ENCODE results near the gene UBE2Q2. TPM values are rescaled to one million over a fixed set of nuclear protein-coding genes. Genes with fewer than 3 reads are reported as not detected.
A peak's percentile ranks its signal among the peaks of the same experiment; 100 is the strongest.

UBE2Q2 gene
- total and polyA plus RNA-seq, 9 of the 15 experiments (the other 6 are each of a cell fraction or from before 2014, with no cell fraction given): 6.2 to 24.0 (median 16.2) TPM

DNA sequence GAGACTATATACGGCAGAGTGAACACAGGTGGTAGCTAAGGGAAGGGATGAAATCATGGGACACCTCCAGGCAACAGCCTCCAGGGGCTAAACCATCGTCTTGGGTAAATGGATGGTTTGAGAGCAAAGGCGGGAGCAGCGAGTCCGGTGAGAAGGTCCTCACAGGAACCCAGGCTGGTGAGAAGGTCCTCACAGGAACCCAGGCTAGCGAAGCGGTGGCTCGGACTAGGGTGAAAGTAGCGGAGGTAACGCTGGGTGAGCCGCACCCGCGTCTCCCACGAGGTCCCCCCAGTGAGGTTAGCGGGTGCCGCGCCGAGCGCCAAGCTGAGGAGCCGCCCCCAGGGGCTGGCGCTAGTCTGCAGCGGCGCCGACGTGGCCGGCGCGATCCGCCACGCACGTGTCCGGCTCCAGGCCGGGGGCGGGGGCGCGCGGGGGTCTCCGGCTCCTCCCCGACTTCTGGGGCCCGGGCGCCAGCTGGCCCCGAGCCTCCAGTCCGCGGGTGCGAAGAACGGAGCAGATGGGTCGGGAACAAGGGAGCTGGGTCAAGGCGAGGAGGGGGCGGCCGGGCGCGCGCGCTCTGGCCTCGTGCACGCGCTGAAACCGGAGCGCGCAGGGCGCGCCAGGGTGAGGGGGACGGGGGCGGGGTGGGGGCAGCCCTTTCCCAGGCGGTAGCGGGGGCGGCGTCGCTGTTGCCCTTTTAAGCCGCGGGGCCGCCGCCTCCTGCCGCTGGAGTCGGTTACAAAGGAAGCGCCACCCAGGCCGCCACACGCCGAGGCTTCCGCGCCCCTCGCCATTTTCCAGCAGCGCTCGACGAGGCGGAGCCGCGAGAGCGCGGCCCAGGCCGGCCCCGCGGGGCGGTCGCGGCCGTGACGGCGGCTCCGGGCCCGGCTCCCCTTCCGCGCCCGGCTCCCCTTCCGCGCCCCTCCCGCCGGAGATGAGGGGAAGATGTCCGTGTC, at the start of gene UBE2Q2 (continued):
- TF ChIP-seq, protein P1, sequence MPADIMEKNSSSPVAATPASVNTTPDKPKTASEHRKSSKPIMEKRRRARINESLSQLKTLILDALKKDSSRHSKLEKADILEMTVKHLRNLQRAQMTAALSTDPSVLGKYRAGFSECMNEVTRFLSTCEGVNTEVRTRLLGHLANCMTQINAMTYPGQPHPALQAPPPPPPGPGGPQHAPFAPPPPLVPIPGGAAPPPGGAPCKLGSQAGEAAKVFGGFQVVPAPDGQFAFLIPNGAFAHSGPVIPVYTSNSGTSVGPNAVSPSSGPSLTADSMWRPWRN (IDR thresholded peaks at IDR 0.05; ENCODE audit: low read depth): no peak
- TF ChIP-seq RBM25 (IDR thresholded peaks at IDR 0.05; ENCODE audit: low read depth, low read length, severe bottlenecking) (no peak), TRIM24 (IDR thresholded peaks at IDR 0.05) (no peak), ZFP1 (CRISPR knock-in tag; IDR thresholded peaks at IDR 0.05) (no peak), FOSL1 (tag; conservative IDR thresholded peaks at IDR 0.05) (peak; percentile 58; the same call in 1 of the 2 replicates), BCOR (IDR thresholded peaks at IDR 0.05) (no peak; the same call in 1 of the 2 replicates), HCFC1 (IDR thresholded peaks at IDR 0.05; ENCODE audit: low read depth, low read length) (peak; percentile 30; the same call in 1 of the 2 replicates), HIVEP1 (CRISPR knock-in tag; IDR thresholded peaks at IDR 0.05) (no peak), ASH1L (IDR thresholded peaks at IDR 0.05; ENCODE audit: borderline replicate concordance, low read depth, partially characterized antibody) (no peak), LEF1 (IDR thresholded peaks at IDR 0.05) (no peak), ZNF780A (CRISPR knock-in tag; IDR thresholded peaks at IDR 0.05) (no peak), SMARCB1 (IDR thresholded peaks at IDR 0.05; ENCODE audit: insufficient read length, low read depth) (no peak), ZNF766 (CRISPR knock-in tag; conservative IDR thresholded peaks at IDR 0.05) (peak; percentile 97), CHD2 (IDR thresholded peaks at IDR 0.05; ENCODE audit: low read depth, low read length) (no peak), WHSC1 (IDR thresholded peaks at IDR 0.05; ENCODE audit: low read length) (no peak), ZNF551 (CRISPR knock-in tag; IDR thresholded peaks at IDR 0.05) (no peak), RBM15 (IDR thresholded peaks at IDR 0.05; ENCODE audit: insufficient read depth, low read length) (no peak), HDAC3 (IDR thresholded peaks at IDR 0.05; ENCODE audit: borderline replicate concordance, partially characterized antibody) (no peak), DACH1 (IDR thresholded peaks at IDR 0.05; ENCODE audit: partially characterized antibody) (no peak), DNMT1 (IDR thresholded peaks at IDR 0.05) (0 out of 2 replicates have a peak, but pooled peaks have one; percentile 26), FOXM1 (IDR thresholded peaks at IDR 0.05; ENCODE audit: low read depth) (no peak), FOXM1 (CRISPR knock-in tag; IDR thresholded peaks at IDR 0.05; ENCODE audit: low read depth) (no peak), SMC3 (conservative IDR thresholded peaks at IDR 0.05; ENCODE audit: insufficient read depth, low read depth, low read length) (no peak), RFX7 (CRISPR knock-in tag; IDR thresholded peaks at IDR 0.05) (no peak), PRMT5 (CRISPR knock-in tag; IDR thresholded peaks at IDR 0.05) (no peak)
- TF ChIP-seq, protein P2, sequence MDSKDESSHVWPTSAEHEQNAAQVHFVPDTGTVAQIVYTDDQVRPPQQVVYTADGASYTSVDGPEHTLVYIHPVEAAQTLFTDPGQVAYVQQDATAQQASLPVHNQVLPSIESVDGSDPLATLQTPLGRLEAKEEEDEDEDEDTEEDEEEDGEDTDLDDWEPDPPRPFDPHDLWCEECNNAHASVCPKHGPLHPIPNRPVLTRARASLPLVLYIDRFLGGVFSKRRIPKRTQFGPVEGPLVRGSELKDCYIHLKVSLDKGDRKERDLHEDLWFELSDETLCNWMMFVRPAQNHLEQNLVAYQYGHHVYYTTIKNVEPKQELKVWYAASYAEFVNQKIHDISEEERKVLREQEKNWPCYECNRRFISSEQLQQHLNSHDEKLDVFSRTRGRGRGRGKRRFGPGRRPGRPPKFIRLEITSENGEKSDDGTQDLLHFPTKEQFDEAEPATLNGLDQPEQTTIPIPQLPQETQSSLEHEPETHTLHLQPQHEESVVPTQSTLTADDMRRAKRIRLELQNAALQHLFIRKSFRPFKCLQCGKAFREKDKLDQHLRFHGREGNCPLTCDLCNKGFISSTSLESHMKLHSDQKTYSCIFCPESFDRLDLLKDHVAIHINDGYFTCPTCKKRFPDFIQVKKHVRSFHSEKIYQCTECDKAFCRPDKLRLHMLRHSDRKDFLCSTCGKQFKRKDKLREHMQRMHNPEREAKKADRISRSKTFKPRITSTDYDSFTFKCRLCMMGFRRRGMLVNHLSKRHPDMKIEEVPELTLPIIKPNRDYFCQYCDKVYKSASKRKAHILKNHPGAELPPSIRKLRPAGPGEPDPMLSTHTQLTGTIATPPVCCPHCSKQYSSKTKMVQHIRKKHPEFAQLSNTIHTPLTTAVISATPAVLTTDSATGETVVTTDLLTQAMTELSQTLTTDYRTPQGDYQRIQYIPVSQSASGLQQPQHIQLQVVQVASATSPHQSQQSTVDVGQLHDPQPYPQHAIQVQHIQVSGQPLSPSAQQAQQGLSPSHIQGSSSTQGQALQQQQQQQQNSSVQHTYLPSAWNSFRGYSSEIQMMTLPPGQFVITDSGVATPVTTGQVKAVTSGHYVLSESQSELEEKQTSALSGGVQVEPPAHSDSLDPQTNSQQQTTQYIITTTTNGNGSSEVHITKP (IDR thresholded peaks at IDR 0.05; ENCODE audit: partially characterized antibody): peak; percentile 94
- TF ChIP-seq, protein P3, sequence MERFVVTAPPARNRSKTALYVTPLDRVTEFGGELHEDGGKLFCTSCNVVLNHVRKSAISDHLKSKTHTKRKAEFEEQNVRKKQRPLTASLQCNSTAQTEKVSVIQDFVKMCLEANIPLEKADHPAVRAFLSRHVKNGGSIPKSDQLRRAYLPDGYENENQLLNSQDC (CRISPR knock-in tag; IDR thresholded peaks at IDR 0.05): no peak

Data from K562 (cell line).